Vagina (tissue), 2 donors: ENCODE measurements around the gene PCDH18.
"Not testable (repeated sequence)": the region's sequence is repeated elsewhere in the genome, so short reads cannot be mapped to it uniquely, and the experiment has no call there.

Experiments
- CTCF ChIP-seq, 3 experiments: fragments of 450-650 bp in 2 of 3; fragments of 200-600 bp in 1 of 3; sonication (generic) in 1 of 3; IDR thresholded peaks; one replicate each; pipeline ENCODE4 v1.5.1; 2017 to 2019; ENCODE audit warnings: antibody characterized with exemption in 3 of 3, mild to moderate bottlenecking in 2 of 3, moderate library complexity in 2 of 3
- POLR2A ChIP-seq, 2 donors: fragments of 450-650 bp; IDR thresholded peaks; one replicate each; pipeline ENCODE4 v1.6.1; 2017; ENCODE audit warnings: antibody characterized with exemption in 2 of 2, mild to moderate bottlenecking in 2 of 2, moderate library complexity in 2 of 2
- POLR2AphosphoS5 ChIP-seq, 2 donors: sonication (generic); formaldehyde crosslinking; IDR thresholded peaks; one replicate each; pipeline ENCODE4 v1.9.0; 2017; ENCODE audit warnings: antibody characterized with exemption in 2 of 2, mild to moderate bottlenecking in 2 of 2, low read depth in 1 of 2; ENCODE audit not compliant: insufficient read depth in 1 of 2

- not testable (repeated sequence) for TF ChIP-seq POLR2AphosphoS5 (IDR thresholded peaks at IDR 0.05; ENCODE audit: insufficient read depth in 1 of 2, low read depth in 1 of 2); POLR2A (IDR thresholded peaks at IDR 0.05); CTCF (IDR thresholded peaks at IDR 0.05)
Observed at GRCh38 chr4:137537807-137538206, 5.5 kb upstream of the PCDH18 start.
